Neuronal stem cell (in vitro differentiated cells): ENCODE results near the gene SLC6A2.
A peak's percentile ranks its signal among the peaks of the same experiment; 100 is the strongest.

Source experiments
- DNase-seq: peaks from one replicate; pipeline ENCODE4 v3.0.0-alpha.2; 2013; ENCODE audit warnings: low spot score
- H2AFZ ChIP-seq: one replicate; pipeline ENCODE4 v1.6.1; 2013; ENCODE audit warnings: mild to moderate bottlenecking, low read length, inconsistent platforms
- H2AK5ac ChIP-seq: 2 replicates; pipeline ENCODE4 v1.6.1; 2013; ENCODE audit warnings: low read depth, mild to moderate bottlenecking, inconsistent platforms, low read length, moderate library complexity, mixed read lengths
- H2BK120ac ChIP-seq: 2 replicates; pipeline ENCODE4 v1.6.1; 2013; ENCODE audit warnings: low read depth, mild to moderate bottlenecking, inconsistent platforms, low read length, moderate library complexity, mixed read lengths
- H2BK12ac ChIP-seq: one replicate; pipeline ENCODE4 v1.6.1; 2013; ENCODE audit warnings: low read length, inconsistent platforms
- H2BK15ac ChIP-seq: 2 replicates; pipeline ENCODE4 v1.6.1; 2013; ENCODE audit warnings: mild to moderate bottlenecking, low read length, inconsistent platforms, mixed read lengths
- H2BK5ac ChIP-seq: one replicate; pipeline ENCODE4 v1.6.1; 2013; ENCODE audit warnings: inconsistent platforms, mild to moderate bottlenecking, low read length, moderate library complexity
- H3K14ac ChIP-seq: one replicate; pipeline ENCODE4 v1.6.1; 2013; ENCODE audit warnings: low read length, inconsistent platforms
- H3K18ac ChIP-seq: 2 replicates; pipeline ENCODE4 v1.6.1; 2013; ENCODE audit warnings: low read length, inconsistent platforms
- H3K23ac ChIP-seq: 2 replicates; pipeline ENCODE4 v1.6.1; 2013; ENCODE audit warnings: low read depth, mild to moderate bottlenecking, mixed read lengths, low read length, inconsistent platforms; ENCODE audit not compliant: poor library complexity
- H3K27ac ChIP-seq: replicated peaks from 3 replicates; pipeline ENCODE4 v1.5.1; 2013; ENCODE audit warnings: low read length, inconsistent platforms
- H3K27me3 ChIP-seq, 3 experiments: 2 replicates each; pipeline ENCODE4 v1.6.1; 2013; ENCODE audit warnings: low read length in 3 of 3, mild to moderate bottlenecking in 2 of 3, inconsistent platforms in 1 of 3, low read depth in 1 of 3, mixed read lengths in 1 of 3, moderate library complexity in 1 of 3; ENCODE audit not compliant: control insufficient read depth in 3 of 3, insufficient read depth in 3 of 3
- H3K36me3 ChIP-seq, 2 donors: replicated peaks in 1 of 2; 2 replicates each; pipeline ENCODE4 v1.6.1; 2013; ENCODE audit warnings: low read length in 2 of 2; ENCODE audit not compliant: control insufficient read depth in 2 of 2, insufficient read depth in 2 of 2
- H3K4ac ChIP-seq: 2 replicates; pipeline ENCODE4 v1.6.1; 2013; ENCODE audit warnings: inconsistent platforms, mild to moderate bottlenecking, low read length, moderate library complexity
- H3K4me1 ChIP-seq, 2 donors: 1 replicate in 1 of 2; 2 replicates in 1 of 2; pipeline ENCODE4 v1.6.1; 2013; ENCODE audit warnings: low read length in 2 of 2, low read depth in 1 of 2; ENCODE audit not compliant: control insufficient read depth in 2 of 2, insufficient read depth in 1 of 2
- H3K4me2 ChIP-seq: one replicate; pipeline ENCODE4 v1.6.1; 2013; ENCODE audit warnings: mild to moderate bottlenecking, low read length, inconsistent platforms; ENCODE audit not compliant: insufficient read depth, poor library complexity, severe bottlenecking
- H3K4me3 ChIP-seq, 2 donors: 2 replicates each; pipeline ENCODE4 v1.5.1; 2013; ENCODE audit warnings: low read length in 2 of 2, mild to moderate bottlenecking in 2 of 2, inconsistent platforms in 1 of 2, moderate library complexity in 1 of 2
- H3K79me1 ChIP-seq: one replicate; pipeline ENCODE4 v1.6.1; 2013; ENCODE audit warnings: low read depth, mild to moderate bottlenecking, inconsistent platforms, low read length, moderate library complexity
- H3K9ac ChIP-seq: one replicate; pipeline ENCODE4 v1.6.1; 2013; ENCODE audit warnings: mild to moderate bottlenecking, low read depth, low read length, inconsistent platforms; ENCODE audit not compliant: poor library complexity
- H3K9me3 ChIP-seq, 2 donors: replicated peaks in 1 of 2; 2 replicates each; pipeline versions ENCODE3 to v1.6.1; 2013; ENCODE audit warnings: low read length in 2 of 2, mild to moderate bottlenecking in 2 of 2, inconsistent platforms in 1 of 2, low read depth in 1 of 2, mixed read lengths in 1 of 2, moderate library complexity in 1 of 2; ENCODE audit not compliant: control insufficient read depth in 2 of 2, insufficient read depth in 1 of 2
- H4K8ac ChIP-seq: one replicate; pipeline ENCODE4 v1.6.1; 2013; ENCODE audit warnings: low read depth, mild to moderate bottlenecking, inconsistent platforms, low read length, moderate library complexity
- H4K91ac ChIP-seq: one replicate; pipeline ENCODE4 v1.6.1; 2013; ENCODE audit warnings: low read length, low read depth, mild to moderate bottlenecking, inconsistent platforms; ENCODE audit not compliant: poor library complexity
- WGBS, 2 donors: extraction: QIAGEN DNeasy Blood & Tissue Kit; methylation state at CpG; one replicate each; pipeline ENCODE4 v1.1.7; 2013; ENCODE audit warnings: missing lambda C conversion rate in 2 of 2, mixed read lengths in 1 of 2; ENCODE audit not compliant: insufficient read length in 2 of 2, insufficient replicate concordance in 1 of 2; ENCODE audit errors: extremely low coverage in 2 of 2; 5-methylcytosine and 5-hydroxymethylcytosine counted together

SLC6A2 gene

GRCh38 chr16:55655381-55655896 is 349 bp upstream of the SLC6A2 start:
- Histone ChIP-seq H4K91ac (no peak overlapping the region), H3K27me3 (peaks cover 17 to 92% (median 58%) of the 10 kb centered on the region in 3 experiments), H3K9me3 (peaks cover 0 to 2% of the 10 kb centered on the region in 2 donors), H3K18ac (no peak overlapping the region), H3K79me1 (no peaks in the 10 kb centered on the region), H3K4me1 (peaks cover 0 to 2% of the 10 kb centered on the region in 2 donors), H3K4ac (no peak overlapping the region), H3K9ac (no peak overlapping the region), H2BK15ac (no peak overlapping the region), H3K27ac (no peak overlapping the region), H3K14ac (no peak overlapping the region), H3K23ac (no peak overlapping the region), H2AK5ac (no peak overlapping the region), H4K8ac (no peak overlapping the region), H3K4me3 (peak overlapping the region in 1 of 2 donors; percentile 65), H2AFZ (no peak overlapping the region), H2BK12ac (no peak overlapping the region), H3K36me3 (no peaks in the 10 kb centered on the region), H2BK5ac (no peak overlapping the region), H2BK120ac (no peak overlapping the region), H3K4me2 (peak overlapping the region; percentile 97)
- DNase-seq, result no peak
- WGBS, 2 donors, result no CpG with 5 or more reads among the region's 29 CpGs

GRCh38 chr16:55656691-55657092 is 904 bp downstream of the SLC6A2 start:
- peak overlapping the region; percentile 91 for H3K23ac ChIP-seq
- H3K9me3 ChIP-seq, result peaks cover 0 to 2% of the 10 kb centered on the region in 2 donors
- no peak overlapping the region for H3K27ac ChIP-seq
- H2BK12ac ChIP-seq, result no peak overlapping the region
- no CpG with 5 or more reads among the region's 37 CpGs for WGBS, 2 donors
- H3K9ac ChIP-seq, result peak overlapping the region; percentile 47
- peak overlapping the region; percentile 31 for H2BK15ac ChIP-seq
- peaks cover 17 to 90% (median 58%) of the 10 kb centered on the region in 3 experiments for H3K27me3 ChIP-seq
- no peaks in the 10 kb centered on the region for H3K36me3 ChIP-seq
- H2BK120ac ChIP-seq, result no peak overlapping the region
- no peak overlapping the region for H3K14ac ChIP-seq
- peak overlapping the region; percentile 97 for H3K4me2 ChIP-seq
- no peak for DNase-seq
- no peak overlapping the region for H2BK5ac ChIP-seq
- peak overlapping the region; percentile 22 for H2AFZ ChIP-seq
- H2AK5ac ChIP-seq, result no peak overlapping the region
- H3K18ac ChIP-seq, result peak overlapping the region; percentile 40
- H3K79me1 ChIP-seq, result no peaks in the 10 kb centered on the region
- no peak overlapping the region for H4K8ac ChIP-seq
- peaks cover 0 to 2% of the 10 kb centered on the region in 2 donors for H3K4me1 ChIP-seq
- peak overlapping the region in 1 of 2 donors; percentile 65 for H3K4me3 ChIP-seq
- H3K4ac ChIP-seq, result no peak overlapping the region
- no peak overlapping the region for H4K91ac ChIP-seq

GRCh38 chr16:55657616-55658015 is 1.8 kb downstream of the SLC6A2 start:
- Histone ChIP-seq H3K18ac (no peak overlapping the region), H2BK15ac (no peak overlapping the region), H3K9ac (no peak overlapping the region), H3K9me3 (peaks cover 0 to 2% of the 10 kb centered on the region in 2 donors), H4K8ac (no peak overlapping the region), H2AK5ac (no peak overlapping the region), H3K27ac (no peak overlapping the region), H2BK120ac (no peak overlapping the region), H3K79me1 (no peaks in the 10 kb centered on the region), H3K14ac (no peak overlapping the region), H3K23ac (no peak overlapping the region), H3K4me1 (peaks cover 0 to 2% of the 10 kb centered on the region in 2 donors), H3K4ac (no peak overlapping the region), H3K4me3 (no peak overlapping the region), H2BK5ac (no peak overlapping the region), H3K27me3 (peaks cover 17 to 87% (median 51%) of the 10 kb centered on the region in 3 experiments), H3K36me3 (no peaks in the 10 kb centered on the region), H2AFZ (no peak overlapping the region), H3K4me2 (no peak overlapping the region), H4K91ac (no peak overlapping the region), H2BK12ac (no peak overlapping the region)
- DNase-seq, result no peak
- no CpG with 5 or more reads among the region's 3 CpGs for WGBS, 2 donors

GRCh38 chr16:55658898-55659420 is 3.2 kb downstream of the SLC6A2 start:
- Histone ChIP-seq H3K27me3 (peaks cover 17 to 73% (median 45%) of the 10 kb centered on the region in 3 experiments), H4K91ac (no peak overlapping the region), H3K36me3 (no peaks in the 10 kb centered on the region), H2BK5ac (no peak overlapping the region), H2BK12ac (no peak overlapping the region), H3K9me3 (peaks cover 0 to 2% of the 10 kb centered on the region in 2 donors), H3K14ac (no peak overlapping the region), H3K4me1 (peaks cover 0 to 2% of the 10 kb centered on the region in 2 donors), H3K4me2 (no peak overlapping the region), H2BK120ac (no peak overlapping the region), H3K23ac (no peak overlapping the region), H4K8ac (no peak overlapping the region), H3K18ac (no peak overlapping the region), H3K79me1 (no peaks in the 10 kb centered on the region), H3K4me3 (no peak overlapping the region), H3K9ac (no peak overlapping the region), H2AFZ (no peak overlapping the region), H3K27ac (no peak overlapping the region), H2BK15ac (no peak overlapping the region), H2AK5ac (no peak overlapping the region), H3K4ac (no peak overlapping the region)
- DNase-seq, result no peak
- no CpG with 5 or more reads among the region's 7 CpGs for WGBS, 2 donors
